ENCODE data around the gene TCF3.
"Not testable (repeated sequence)": the region's sequence is repeated elsewhere in the genome, so short reads cannot be mapped to it uniquely, and the experiment has no call there.

Gene TCF3

GRCh38 chr19:1672038-1672768 is 19.8 kb upstream of the TCF3 start:
- Histone ChIP-seq H3K27ac (ENCODE audit: low read depth, low read length, severe bottlenecking) (no peak overlapping the region), H3K9me3 (ENCODE audit: control insufficient read depth, low read length) (no peaks in the 10 kb centered on the region), H3K36me3 (ENCODE audit: control insufficient read depth, insufficient read depth, low read length) (no peaks in the 10 kb centered on the region), H3K4me3 (ENCODE audit: extremely low read depth, insufficient read depth, low read length, poor library complexity, severe bottlenecking) (no peak overlapping the region), H3K4me1 (ENCODE audit: control insufficient read depth, insufficient read depth, low read length, poor library complexity, severe bottlenecking) (peaks cover 3% of the 10 kb centered on the region)
- 5 to 10% methylated on average over 23 to 33 of the region's 57 CpGs for WGBS, 2 experiments (ENCODE audit: insufficient coverage in 2 of 2)

DNA sequence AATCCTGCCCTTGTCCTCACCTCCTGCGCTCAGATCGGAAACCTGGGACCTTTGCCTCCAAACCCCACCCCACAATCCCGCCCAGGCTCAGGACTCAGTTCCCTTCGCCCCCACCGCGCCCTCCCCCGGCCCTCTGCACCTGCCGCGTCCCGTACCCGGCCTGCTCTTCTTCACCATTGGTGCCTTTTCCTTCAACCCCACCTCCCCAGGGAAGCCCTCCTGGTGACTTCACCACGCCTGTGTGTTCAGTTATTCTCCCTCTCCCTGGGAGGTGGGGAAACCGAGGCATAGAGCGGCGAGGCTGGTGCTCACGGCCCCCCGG is 19.3 kb upstream of the TCF3 start:
- Histone ChIP-seq H3K4me1 (ENCODE audit: control insufficient read depth, insufficient read depth, low read length, poor library complexity, severe bottlenecking) (peaks cover 3% of the 10 kb centered on the region), H3K27ac (ENCODE audit: low read depth, low read length, severe bottlenecking) (no peak overlapping the region), H3K36me3 (ENCODE audit: control insufficient read depth, insufficient read depth, low read length) (no peaks in the 10 kb centered on the region), H3K4me3 (ENCODE audit: extremely low read depth, insufficient read depth, low read length, poor library complexity, severe bottlenecking) (no peak overlapping the region), H3K9me3 (ENCODE audit: control insufficient read depth, low read length) (no peaks in the 10 kb centered on the region)
- 2 to 3% methylated on average over 7 to 14 of the region's 17 CpGs for WGBS, 2 experiments (ENCODE audit: insufficient coverage in 2 of 2)

DNA sequence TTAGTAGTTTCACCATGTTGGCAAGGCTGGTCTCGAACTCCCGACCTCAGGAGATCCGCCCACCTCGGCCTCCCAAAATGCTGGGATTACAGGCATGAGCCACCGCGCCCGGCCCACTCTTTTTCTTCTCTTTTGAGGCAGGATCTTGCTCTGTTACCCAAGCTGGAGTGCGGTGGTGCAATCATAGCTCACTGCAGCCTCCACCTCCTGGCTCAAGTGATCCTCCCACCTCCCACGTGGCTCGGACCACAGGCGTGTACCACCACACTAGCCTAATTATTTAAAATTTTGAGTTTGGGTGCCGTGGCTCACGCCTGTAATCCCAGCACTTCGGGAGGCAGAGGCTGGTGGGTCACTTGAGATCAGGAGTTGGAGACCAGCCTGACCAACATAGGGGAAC is 18.3 kb upstream of the TCF3 start:
- H3K27ac ChIP-seq (ENCODE audit: low read depth, low read length, severe bottlenecking); H3K4me3 ChIP-seq (ENCODE audit: extremely low read depth, insufficient read depth, low read length, poor library complexity, severe bottlenecking); H3K9me3 ChIP-seq (ENCODE audit: control insufficient read depth, low read length); H3K4me1 ChIP-seq (ENCODE audit: control insufficient read depth, insufficient read depth, low read length, poor library complexity, severe bottlenecking); H3K36me3 ChIP-seq (ENCODE audit: control insufficient read depth, insufficient read depth, low read length): not testable (repeated sequence)
- WGBS, 2 experiments (ENCODE audit: insufficient coverage in 2 of 2) = 38 to 51% methylated on average over 12 to 13 of the region's 14 CpGs

DNA sequence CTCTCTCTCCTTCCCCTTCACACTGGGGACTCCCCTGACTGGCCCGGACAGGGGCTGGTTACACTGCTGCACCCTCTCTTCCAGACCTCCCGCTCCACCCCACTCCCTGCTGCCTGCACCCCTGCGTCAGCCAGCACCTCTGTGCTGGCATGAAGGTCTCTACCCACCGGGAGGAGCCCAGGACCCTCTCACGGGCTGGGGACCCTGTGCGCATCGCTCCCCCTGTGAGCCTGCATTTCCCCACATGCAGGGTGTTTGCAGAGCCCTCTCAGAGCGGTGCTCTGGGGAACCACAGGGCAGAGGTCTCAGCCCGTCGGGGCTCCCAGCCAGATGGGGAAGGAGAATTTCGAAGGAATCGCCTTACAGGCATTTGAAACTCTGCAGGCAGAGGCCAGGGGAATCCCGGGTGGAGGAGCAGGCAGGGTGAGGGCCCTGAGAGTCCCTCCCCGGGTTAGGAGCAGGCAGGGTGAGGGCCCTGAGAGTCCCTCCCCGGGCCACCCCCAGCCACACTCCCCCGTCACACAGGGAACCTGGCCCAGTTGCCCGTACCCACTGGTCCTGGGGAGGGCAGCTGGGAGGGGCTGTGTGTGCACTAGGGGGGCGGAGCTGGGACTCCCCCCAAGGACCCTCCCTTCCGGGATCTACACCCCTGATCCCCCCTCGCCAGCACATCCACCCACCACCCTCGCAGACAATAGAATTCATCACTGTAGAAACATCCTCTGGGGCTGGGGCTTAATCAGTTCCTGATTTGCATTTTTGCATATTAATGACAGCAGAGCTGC is 16.3 kb upstream of the TCF3 start:
- WGBS, 2 experiments (ENCODE audit: insufficient coverage in 2 of 2) = 10 to 14% methylated on average over 12 to 16 of the region's 21 CpGs

DNA sequence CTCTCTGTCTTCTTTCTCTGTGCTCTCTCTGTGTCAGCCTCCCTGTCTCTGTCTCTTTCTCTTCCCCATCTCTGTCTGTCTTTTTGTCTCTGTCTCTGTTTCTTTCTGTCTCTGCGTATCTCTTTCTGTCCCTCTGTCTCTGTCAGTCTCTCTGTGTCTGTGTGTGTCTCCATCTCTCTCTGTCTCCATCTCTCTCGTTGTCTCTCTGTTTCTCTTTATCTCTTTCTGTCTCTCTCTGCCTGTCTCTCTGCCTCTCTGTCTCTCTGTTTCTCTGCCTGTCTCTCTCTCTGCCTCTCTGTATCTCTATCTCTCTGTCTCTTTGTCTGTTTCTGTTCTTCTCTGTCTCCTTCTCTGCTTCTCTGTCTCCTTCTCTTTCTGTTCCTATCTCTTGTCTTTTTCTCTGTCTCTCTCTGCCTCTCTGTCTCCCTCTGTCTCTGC is 15.7 kb upstream of the TCF3 start:
- H3K4me3 ChIP-seq (ENCODE audit: extremely low read depth, insufficient read depth, low read length, poor library complexity, severe bottlenecking) = no peak overlapping the region
- no peaks in the 10 kb centered on the region for H3K36me3 ChIP-seq (ENCODE audit: control insufficient read depth, insufficient read depth, low read length)
- no peak overlapping the region for H3K27ac ChIP-seq (ENCODE audit: low read depth, low read length, severe bottlenecking)
- H3K9me3 ChIP-seq (ENCODE audit: control insufficient read depth, low read length) = no peaks in the 10 kb centered on the region
- WGBS, 2 experiments (ENCODE audit: insufficient coverage in 2 of 2) = 57 to 72% methylated on average over 2 of the region's 2 CpGs
- H3K4me1 ChIP-seq (ENCODE audit: control insufficient read depth, insufficient read depth, low read length, poor library complexity, severe bottlenecking) = peaks cover 3% of the 10 kb centered on the region

More for the DNA sequence above, 16.3 kb upstream of the TCF3 start:
- H3K36me3 ChIP-seq (ENCODE audit: control insufficient read depth, insufficient read depth, low read length) = no peaks in the 10 kb centered on the region
- no peak overlapping the region for H3K27ac ChIP-seq (ENCODE audit: low read depth, low read length, severe bottlenecking)
- peaks cover 3% of the 10 kb centered on the region for H3K4me1 ChIP-seq (ENCODE audit: control insufficient read depth, insufficient read depth, low read length, poor library complexity, severe bottlenecking)
- H3K9me3 ChIP-seq (ENCODE audit: control insufficient read depth, low read length) = no peaks in the 10 kb centered on the region
- H3K4me3 ChIP-seq (ENCODE audit: extremely low read depth, insufficient read depth, low read length, poor library complexity, severe bottlenecking) = no peak overlapping the region

DNA sequence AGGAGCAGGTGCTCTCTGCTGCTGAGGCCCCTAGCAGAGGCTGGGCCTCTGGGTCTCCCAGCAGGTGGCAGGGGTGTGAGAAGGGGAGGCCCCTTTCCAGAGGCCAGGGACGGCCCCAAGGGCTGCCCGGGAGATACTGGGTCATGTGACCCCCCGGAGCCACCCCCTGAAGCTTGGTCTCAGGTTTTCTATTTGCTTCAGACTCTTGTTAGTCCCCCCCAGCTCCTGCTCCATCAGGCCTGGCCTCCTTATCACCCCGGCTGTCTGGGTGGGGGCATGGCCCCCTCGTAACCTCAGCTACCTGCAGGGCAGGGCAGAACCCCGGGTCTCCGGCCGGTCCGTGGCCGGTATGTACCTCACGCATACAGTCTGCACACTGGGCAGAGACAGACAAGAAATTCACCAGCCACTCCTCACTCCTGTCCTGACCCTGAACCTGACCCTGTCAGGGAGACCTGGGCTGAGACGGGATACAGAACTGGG is 13.2 kb upstream of the TCF3 start:
- H3K36me3 ChIP-seq (ENCODE audit: control insufficient read depth, insufficient read depth, low read length) = no peaks in the 10 kb centered on the region
- H3K4me1 ChIP-seq (ENCODE audit: control insufficient read depth, insufficient read depth, low read length, poor library complexity, severe bottlenecking) = peaks cover 3% of the 10 kb centered on the region
- H3K4me3 ChIP-seq (ENCODE audit: extremely low read depth, insufficient read depth, low read length, poor library complexity, severe bottlenecking) = no peak overlapping the region
- H3K9me3 ChIP-seq (ENCODE audit: control insufficient read depth, low read length) = peaks cover under 1% of the 10 kb centered on the region
- no peak overlapping the region for H3K27ac ChIP-seq (ENCODE audit: low read depth, low read length, severe bottlenecking)
- 64 to 70% methylated on average over 5 to 12 of the region's 12 CpGs for WGBS, 2 experiments (ENCODE audit: insufficient coverage in 2 of 2)

DNA sequence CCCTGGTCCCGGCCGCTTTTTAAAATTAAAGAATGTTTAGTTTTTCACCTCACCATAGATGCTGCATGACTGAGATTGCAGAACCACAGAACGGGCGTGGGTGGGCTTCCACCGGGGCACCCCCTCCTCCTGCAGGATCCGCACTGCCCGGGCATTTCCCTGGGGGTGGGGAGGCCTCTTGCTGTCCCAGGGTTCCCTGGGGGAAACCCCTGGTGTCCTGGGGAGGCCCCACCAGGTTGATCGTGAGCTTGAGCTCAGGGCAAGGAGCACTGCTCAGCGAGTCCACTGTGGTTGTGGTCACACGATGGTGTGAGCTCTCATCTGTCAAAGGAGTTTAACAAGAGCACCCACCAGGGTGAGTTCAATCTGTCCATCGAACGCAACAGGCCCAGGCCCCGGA is 11.4 kb upstream of the TCF3 start:
- H3K4me1 ChIP-seq (ENCODE audit: control insufficient read depth, insufficient read depth, low read length, poor library complexity, severe bottlenecking) = peaks cover 2% of the 10 kb centered on the region
- H3K27ac ChIP-seq (ENCODE audit: low read depth, low read length, severe bottlenecking) = no peak overlapping the region
- WGBS, 2 experiments (ENCODE audit: insufficient coverage in 2 of 2) = 84% methylated on average over 10 to 11 of the region's 13 CpGs
- H3K36me3 ChIP-seq (ENCODE audit: control insufficient read depth, insufficient read depth, low read length) = no peaks in the 10 kb centered on the region
- H3K9me3 ChIP-seq (ENCODE audit: control insufficient read depth, low read length) = peaks cover 3% of the 10 kb centered on the region
- no peak overlapping the region for H3K4me3 ChIP-seq (ENCODE audit: extremely low read depth, insufficient read depth, low read length, poor library complexity, severe bottlenecking)

DNA sequence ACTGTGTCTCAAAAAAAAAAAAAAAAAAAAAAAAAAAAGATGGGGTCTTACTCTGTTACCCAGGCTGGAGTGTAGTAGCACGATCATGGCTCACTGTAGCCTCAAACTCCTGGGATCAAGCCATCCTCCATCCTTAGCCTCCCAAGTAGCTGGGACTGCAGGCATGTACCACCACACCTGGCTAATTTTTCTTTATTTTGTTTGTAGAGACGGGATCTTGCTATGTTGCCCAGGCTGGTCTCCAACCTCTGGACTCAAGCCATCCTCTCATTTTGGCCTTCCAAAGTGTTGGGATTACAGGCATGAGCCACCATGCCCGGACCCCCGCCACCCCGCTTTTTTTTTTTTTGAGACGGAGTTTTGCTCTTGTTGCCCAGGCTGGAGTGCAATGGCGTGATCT is 10.8 kb upstream of the TCF3 start:
- H3K4me1 ChIP-seq (ENCODE audit: control insufficient read depth, insufficient read depth, low read length, poor library complexity, severe bottlenecking); H3K4me3 ChIP-seq (ENCODE audit: extremely low read depth, insufficient read depth, low read length, poor library complexity, severe bottlenecking); H3K36me3 ChIP-seq (ENCODE audit: control insufficient read depth, insufficient read depth, low read length); H3K27ac ChIP-seq (ENCODE audit: low read depth, low read length, severe bottlenecking); H3K9me3 ChIP-seq (ENCODE audit: control insufficient read depth, low read length): not testable (repeated sequence)
- WGBS, 2 experiments (ENCODE audit: insufficient coverage in 2 of 2) = 77 to 88% methylated on average over 4 to 5 of the region's 7 CpGs

DNA sequence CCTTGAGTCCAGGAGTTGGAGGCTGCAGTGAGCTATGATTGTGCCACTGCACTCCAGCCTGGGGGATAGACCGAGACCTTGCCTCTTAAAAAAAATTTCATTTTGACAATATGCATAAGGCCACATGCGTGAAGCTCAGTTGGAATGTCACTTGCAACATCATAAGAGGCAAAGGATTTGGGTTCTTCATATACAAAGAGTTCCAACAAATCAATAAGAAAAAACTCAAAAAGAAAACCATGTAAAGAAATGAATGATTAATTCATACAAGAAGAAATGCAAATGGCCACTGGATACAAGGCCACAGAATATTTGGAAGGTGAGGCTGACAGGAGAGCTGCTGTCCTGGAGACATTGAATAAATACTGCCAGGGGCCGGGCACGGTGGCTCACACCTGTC is 9.6 kb upstream of the TCF3 start:
- no peaks in the 10 kb centered on the region for H3K36me3 ChIP-seq (ENCODE audit: control insufficient read depth, insufficient read depth, low read length)
- peaks cover 3% of the 10 kb centered on the region for H3K9me3 ChIP-seq (ENCODE audit: control insufficient read depth, low read length)
- H3K27ac ChIP-seq (ENCODE audit: low read depth, low read length, severe bottlenecking) = no peak overlapping the region
- H3K4me3 ChIP-seq (ENCODE audit: extremely low read depth, insufficient read depth, low read length, poor library complexity, severe bottlenecking) = no peak overlapping the region
- H3K4me1 ChIP-seq (ENCODE audit: control insufficient read depth, insufficient read depth, low read length, poor library complexity, severe bottlenecking) = no peaks in the 10 kb centered on the region
- 92 to 93% methylated on average over 2 to 4 of the region's 4 CpGs for WGBS, 2 experiments (ENCODE audit: insufficient coverage in 2 of 2)

GRCh38 chr19:1659084-1659427 is 6.6 kb upstream of the TCF3 start:
- 76 to 91% methylated on average over 3 of the region's 4 CpGs for WGBS, 2 experiments (ENCODE audit: insufficient coverage in 2 of 2)

More at GRCh38 chr19:1659084-1659427, 6.6 kb upstream of the TCF3 start:
- Histone ChIP-seq H3K9me3 (ENCODE audit: control insufficient read depth, low read length) (peaks cover 3% of the 10 kb centered on the region), H3K36me3 (ENCODE audit: control insufficient read depth, insufficient read depth, low read length) (no peaks in the 10 kb centered on the region), H3K4me3 (ENCODE audit: extremely low read depth, insufficient read depth, low read length, poor library complexity, severe bottlenecking) (no peak overlapping the region), H3K4me1 (ENCODE audit: control insufficient read depth, insufficient read depth, low read length, poor library complexity, severe bottlenecking) (no peaks in the 10 kb centered on the region), H3K27ac (ENCODE audit: low read depth, low read length, severe bottlenecking) (no peak overlapping the region)

Measured in mesodermal cell (in vitro differentiated cells).